Effector CD8-positive, alpha-beta T cell (primary cell): Measurements from ENCODE around the gene PDE6A.
"Not testable (repeated sequence)": the region's sequence is repeated elsewhere in the genome, so short reads cannot be mapped to it uniquely, and the experiment has no call there.

Experiments
- DNase-seq: peaks from one replicate; lab custom pipeline; 2025; lab: John Stamatoyannopoulos, UW

Gene PDE6A

DNA sequence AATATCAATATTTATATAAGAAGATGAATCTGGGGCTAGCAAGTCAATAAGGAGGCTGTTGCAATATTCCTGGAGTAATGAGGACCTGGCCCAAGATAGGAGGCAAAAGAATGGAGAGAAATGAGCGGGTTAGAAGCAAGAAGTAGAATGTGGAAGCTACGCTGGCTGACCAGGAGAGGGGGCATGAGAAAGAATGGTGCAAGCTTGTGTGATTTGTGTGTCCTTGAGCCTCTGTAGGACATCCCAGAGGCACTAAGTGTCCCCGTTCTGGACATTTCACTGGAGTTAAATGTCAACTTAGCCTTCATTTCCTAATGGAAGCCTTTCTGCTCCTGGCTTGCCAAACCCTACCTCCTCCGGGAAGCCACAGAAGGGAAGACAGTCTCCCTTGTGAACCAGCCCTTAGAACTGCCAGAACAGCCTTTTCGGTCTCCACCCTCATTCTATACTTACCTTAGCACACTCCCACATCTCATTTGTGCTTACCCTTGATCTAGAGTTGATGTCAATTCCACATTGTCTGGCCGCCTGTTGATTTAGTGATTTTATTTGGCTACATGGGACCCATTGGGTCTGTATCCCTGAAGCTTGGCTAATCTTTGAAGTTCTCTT, 6.7 kb upstream of the PDE6A start:
- no peak for DNase-seq

DNA sequence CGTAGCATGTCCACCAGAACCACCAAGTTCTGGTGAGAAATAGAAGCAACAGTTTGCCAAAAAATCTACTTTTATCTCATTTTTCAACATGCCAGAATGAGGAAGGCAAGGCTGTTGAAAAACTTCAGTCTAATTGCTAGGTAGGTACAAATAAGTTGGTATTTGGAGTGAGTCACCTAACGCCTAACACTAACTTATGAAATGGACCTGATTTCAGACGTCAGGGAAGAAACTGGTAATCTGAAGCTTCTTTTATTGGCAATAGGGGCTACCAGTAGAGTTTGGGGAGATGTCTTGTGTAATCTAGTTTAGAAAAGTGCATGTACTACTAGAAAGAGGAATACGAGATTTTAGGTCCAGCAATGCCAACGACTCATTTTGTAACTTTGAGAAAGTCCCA, 4.4 kb upstream of the PDE6A start:
- no peak for DNase-seq

- no peak for DNase-seq
Observed at GRCh38 chr5:149946118-149946517, 1.5 kb upstream of the PDE6A start.

- not testable (repeated sequence) for DNase-seq
Observed at GRCh38 chr5:149943177-149943949, 1.2 kb downstream of the PDE6A start.

- not testable (repeated sequence) for DNase-seq
Observed at GRCh38 chr5:149942741-149943169, 1.8 kb downstream of the PDE6A start.

DNA sequence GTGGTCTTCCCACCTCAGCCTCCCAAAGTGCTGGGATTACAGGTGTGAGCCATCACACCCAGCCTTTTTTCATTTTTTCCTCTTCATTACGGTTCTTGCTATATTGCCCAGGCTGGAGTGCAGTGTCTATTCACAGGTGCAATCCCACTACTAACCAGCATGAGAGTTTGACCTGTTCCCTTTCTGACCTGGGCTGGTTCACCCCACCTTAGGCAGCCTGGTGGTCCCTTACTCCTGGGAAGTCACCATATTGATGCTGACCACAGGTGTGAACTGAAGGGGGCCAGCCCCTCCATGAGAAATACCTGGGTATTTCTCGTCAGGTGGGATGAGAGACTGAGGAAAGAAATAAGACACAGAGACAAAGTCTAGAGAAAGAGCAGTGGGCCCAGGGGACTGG, 2.4 kb downstream of the PDE6A start:
- DNase-seq: no peak

GRCh38 chr5:149941795-149942194, 2.8 kb downstream of the PDE6A start:
- DNase-seq: no peak

GRCh38 chr5:149940941-149941644, 3.5 kb downstream of the PDE6A start:
- DNase-seq: no peak

GRCh38 chr5:149940077-149940574, 4.5 kb downstream of the PDE6A start:
- no peak for DNase-seq

- DNase-seq: no peak
Observed at GRCh38 chr5:149939546-149939945, 5.0 kb downstream of the PDE6A start.

GRCh38 chr5:149938791-149939358, 5.7 kb downstream of the PDE6A start:
- DNase-seq: no peak

- DNase-seq: no peak
Observed at GRCh38 chr5:149938279-149938678, 6.3 kb downstream of the PDE6A start.

DNA sequence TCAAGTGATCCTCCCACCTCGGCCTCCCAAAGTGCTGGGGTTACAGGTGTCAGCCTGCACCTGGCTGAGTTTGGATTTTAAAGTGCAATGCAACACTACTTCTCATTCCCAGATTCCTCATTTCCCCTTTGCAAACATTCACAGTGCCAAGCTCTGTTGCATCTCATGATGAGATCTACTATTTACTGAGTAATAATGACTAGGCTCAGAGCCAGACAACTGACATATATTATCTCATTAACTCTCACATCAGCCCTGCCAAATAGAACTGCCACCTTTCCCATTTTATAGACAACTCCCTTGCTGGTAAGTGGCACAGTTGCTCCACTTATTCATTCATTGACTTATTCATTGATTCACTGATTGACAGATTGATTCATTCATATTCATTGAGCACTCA, 7.0 kb downstream of the PDE6A start:
- DNase-seq: no peak

DNA sequence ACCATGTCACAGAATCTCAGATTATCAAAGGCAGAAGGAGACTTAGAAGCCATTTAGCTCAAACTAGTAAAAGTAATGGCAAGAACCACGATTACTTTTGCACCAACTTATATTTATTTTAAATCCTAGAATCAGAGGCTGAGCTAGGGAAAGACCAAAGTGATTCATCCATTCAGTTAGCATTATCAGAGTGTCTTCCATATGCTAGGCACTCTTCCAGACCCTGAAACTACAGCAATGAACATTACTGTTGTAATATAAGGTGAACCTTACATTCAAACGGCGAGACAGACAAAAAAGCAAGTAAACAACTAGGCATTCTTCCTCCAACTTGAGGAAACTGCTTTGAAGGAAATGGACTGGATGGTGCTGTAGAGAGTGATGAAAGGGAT, 7.9 kb downstream of the PDE6A start:
- no peak for DNase-seq

DNA sequence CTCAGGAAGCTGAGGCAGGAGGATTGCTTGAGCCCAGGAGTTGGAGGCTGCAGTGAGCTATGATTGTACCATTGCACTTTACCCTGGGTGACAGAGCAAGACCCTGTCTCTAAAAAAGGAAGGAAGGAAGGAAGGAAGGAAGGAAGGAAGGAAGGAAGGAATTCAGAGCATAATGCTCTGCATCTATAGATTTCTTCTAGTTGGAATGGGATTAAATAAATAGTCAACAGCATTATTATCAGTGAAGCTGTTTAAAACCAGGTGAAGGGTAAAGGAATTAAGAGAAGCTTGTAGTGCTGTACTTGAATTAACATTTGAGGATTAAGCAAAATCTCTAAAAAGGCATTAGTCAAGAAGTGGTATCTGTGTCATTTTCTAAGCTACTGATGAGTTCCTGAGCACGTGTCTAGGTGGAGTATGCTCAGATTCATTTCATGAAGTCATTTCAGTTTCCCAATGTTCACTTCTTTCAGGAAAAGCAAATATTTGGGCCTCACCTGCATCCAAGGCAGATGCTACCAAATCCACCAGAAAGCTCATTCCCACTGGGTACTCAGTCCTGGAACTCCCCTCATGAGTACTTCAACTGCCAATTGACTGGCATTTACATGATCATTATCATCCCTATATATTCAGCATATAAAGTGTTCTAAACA, 8.4 kb downstream of the PDE6A start:
- no peak for DNase-seq

DNA sequence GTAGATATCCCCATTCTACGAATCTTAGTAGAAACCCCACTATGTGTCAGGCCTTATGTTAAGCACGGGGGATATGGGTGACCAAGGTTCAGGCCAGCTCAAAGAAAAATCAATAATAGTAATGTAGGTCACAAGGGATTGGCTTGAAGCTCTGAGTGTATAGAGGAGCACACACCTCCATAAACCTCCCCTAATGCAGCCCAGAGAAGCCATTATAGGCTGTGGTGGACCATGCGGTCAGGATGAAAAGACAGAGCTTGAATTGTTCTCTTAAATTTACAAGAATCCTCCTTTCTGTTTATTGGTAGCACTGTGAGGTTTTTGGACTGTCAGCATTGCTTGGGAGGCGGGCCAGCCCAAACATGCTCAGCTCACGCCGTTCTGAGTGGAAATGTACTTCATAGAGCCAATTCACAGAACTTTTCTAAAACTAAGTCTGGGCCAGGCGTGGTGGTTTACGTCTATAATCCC, 9.1 kb downstream of the PDE6A start:
- DNase-seq: no peak

DNA sequence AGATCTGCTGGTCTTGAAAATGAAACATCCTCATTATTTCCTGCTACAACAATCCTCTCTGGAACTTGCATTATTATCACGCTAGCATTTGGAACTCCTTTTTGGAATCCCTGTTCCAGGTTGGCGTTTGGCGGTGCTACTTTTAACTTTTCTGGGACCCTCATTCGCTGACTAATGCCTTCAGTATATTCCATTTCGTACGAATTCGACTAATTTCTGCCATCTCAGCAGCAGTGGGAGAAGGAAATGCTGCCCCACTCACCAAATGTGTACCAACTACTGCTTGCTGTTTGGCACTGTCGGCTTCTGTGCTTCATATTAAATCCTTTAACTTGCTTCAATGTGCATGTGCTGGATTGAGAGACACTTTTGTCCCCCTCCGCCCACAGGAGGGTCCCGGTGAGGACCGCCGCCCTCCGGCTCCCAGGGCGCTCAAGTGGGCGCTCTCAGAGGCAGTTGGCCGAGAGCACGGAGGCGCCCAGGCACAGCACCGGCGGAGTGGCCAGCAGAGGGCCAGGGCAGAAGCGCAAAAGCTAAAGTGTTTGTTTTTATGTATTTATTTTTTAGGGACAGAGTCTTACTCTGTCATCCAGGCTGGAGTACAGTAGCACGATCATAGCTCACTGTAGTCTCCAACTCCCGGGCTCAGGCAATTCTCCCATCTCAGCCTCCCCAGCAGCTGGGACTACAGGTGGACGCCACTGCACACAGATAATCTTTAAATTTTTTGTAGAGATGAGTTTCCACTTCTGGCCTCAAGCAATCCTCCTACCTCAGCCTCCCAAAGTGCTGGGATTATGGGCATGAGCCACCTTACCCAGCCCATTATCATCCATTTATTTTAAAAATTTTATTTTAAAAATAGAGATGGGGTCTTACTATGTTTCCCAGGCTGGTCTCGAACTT, 11.9 kb downstream of the PDE6A start:
- DNase-seq: no peak

DNA sequence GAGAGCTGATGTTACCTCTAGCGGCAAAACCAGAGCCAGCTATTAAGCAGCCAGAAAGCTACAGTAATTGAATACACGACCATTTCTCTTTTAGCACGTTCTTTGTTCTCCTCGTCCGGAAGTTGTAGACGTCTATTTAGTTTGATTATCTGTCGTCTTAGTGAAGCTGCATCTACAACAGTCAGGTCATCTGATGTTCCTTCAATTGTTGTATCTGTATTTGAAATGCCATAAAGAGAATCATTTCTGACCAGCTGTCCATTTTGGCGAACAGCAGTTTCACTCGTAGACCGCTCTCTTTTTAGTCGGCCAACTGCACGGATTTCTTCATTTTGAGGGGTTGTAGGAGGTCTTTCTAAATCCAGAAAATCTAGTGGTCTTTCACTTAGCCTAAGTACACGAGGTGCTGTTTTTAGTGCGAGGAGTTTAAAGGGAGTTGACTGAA, 12.6 kb downstream of the PDE6A start:
- no peak for DNase-seq

DNA sequence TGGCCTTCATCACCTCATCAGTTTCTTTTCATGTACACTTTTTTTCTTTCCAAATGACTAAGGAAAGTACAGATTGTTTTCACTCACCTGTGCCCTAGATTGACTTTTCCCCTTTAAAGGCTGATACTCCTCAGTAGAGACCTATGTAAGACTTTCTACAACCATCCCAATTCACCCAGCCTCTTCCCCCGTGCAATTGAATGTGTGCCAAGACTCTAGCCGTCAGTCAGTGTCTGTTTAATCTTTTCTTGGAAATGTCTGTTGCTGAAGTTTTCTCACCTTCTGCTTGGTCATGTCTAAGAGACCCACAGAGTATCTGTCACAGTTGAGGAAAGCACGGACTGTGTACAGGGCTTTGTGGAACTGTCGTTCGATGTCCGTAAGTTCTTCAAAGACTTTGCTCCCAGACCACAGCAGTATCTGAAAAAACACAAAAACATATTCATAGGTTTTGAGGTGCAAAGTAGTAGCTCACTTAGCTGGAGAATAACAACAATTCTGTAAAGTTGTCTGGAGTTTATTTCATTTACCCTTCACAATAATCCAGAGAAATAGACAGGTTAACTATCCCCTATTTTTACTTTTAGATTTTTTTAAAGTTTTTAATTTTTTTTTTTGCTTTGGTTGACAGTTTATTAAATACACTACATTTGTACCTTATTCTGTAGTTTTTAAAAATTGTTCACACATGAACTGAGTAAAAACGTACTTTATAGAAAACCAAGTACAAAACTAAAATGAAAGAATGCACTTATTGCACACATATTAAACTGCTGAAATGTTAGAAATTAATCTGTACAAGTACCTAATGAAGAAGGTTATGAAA, 13.6 kb downstream of the PDE6A start:
- DNase-seq: no peak
